Stimulated activated CD4-positive, alpha-beta T cell treated with anti-CD3 and anti-CD28 coated beads, Interleukin-4, amount 100 ng/mL, for 4 hours (primary cell): ENCODE results near the gene PKP1.

Experiments used
- DNase-seq, 2 experiments: peaks; one replicate each; pipeline ENCODE4 v3.0.0-alpha.2; 2020

PKP1 gene

GRCh38 chr1:201310986-201311355 is 27.7 kb downstream of the PKP1 start:
- DNase-seq, result no peak

- DNase-seq, result no peak
Measured at GRCh38 chr1:201311356-201312011, 28.2 kb downstream of the PKP1 start.

GRCh38 chr1:201312298-201312697 is 29.0 kb downstream of the PKP1 start:
- no peak for DNase-seq

- no peak for DNase-seq
Measured at GRCh38 chr1:201313086-201313485, 29.8 kb downstream of the PKP1 start.

GRCh38 chr1:201316556-201316955 is 33.2 kb downstream of the PKP1 start:
- no peak for DNase-seq

GRCh38 chr1:201317551-201317950 is 34.2 kb downstream of the PKP1 start:
- no peak for DNase-seq

- no peak for DNase-seq
Measured at GRCh38 chr1:201318504-201319340, 35.4 kb downstream of the PKP1 start.

GRCh38 chr1:201319631-201320030 is 36.3 kb downstream of the PKP1 start:
- no peak for DNase-seq

- DNase-seq, result no peak
Measured at GRCh38 chr1:201320168-201320788, 37.0 kb downstream of the PKP1 start.

GRCh38 chr1:201321826-201322390 is 38.6 kb downstream of the PKP1 start:
- DNase-seq, result no peak

GRCh38 chr1:201322653-201323510 is 39.6 kb downstream of the PKP1 start:
- DNase-seq, result no peak

- no peak for DNase-seq
Measured at GRCh38 chr1:201324306-201324705, 41.0 kb downstream of the PKP1 start.

GRCh38 chr1:201324821-201325677 is 41.7 kb downstream of the PKP1 start:
- no peak for DNase-seq

- DNase-seq, result no peak
Measured at GRCh38 chr1:201325678-201326060, 42.4 kb downstream of the PKP1 start.

- DNase-seq, result no peak
Measured at GRCh38 chr1:201326710-201327109, 43.4 kb downstream of the PKP1 start.

GRCh38 chr1:201327687-201328240 is 44.5 kb downstream of the PKP1 start:
- DNase-seq, result no peak

- DNase-seq, result no peak
Measured at GRCh38 chr1:201328576-201328975, 45.3 kb downstream of the PKP1 start.

GRCh38 chr1:201329286-201329685 is 46.0 kb downstream of the PKP1 start:
- no peak for DNase-seq

GRCh38 chr1:201329801-201330200 is 46.5 kb downstream of the PKP1 start:
- DNase-seq, result no peak

- no peak for DNase-seq
Measured at GRCh38 chr1:201330541-201330940, 47.2 kb downstream of the PKP1 start.

- DNase-seq, result no peak
Measured at GRCh38 chr1:201331166-201331565, 47.9 kb downstream of the PKP1 start.
